ENCODE results near the gene RAB31. TPM values are rescaled to one million over a fixed set of nuclear protein-coding genes. Genes with fewer than 3 reads are reported as not detected.
"Not testable (repeated sequence)": the region's sequence is repeated elsewhere in the genome, so short reads cannot be mapped to it uniquely, and the experiment has no call there.

The RAB31 gene
- total RNA-seq, 1 donor from 2014 or later = 19.7 TPM

DNA sequence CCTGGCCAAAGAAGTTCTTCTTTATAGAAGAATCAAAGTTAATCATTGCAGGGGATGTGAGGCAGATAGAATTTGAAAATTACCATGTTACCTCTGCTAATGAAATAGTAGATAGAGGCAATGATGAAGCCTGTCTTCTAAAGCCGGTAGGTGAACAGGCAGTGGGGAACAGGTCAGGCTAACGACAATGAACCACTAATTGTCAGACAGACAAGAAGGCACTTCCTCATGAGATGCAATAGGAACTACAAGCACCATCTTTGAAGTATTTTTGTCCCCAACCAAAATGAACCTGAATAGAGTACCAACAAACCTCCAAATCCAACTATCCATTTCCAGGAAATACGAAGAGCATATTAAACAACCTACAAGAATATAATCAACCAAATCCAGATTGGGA, 41.6 kb upstream of the RAB31 start:
- TF ChIP-seq, protein P1, sequence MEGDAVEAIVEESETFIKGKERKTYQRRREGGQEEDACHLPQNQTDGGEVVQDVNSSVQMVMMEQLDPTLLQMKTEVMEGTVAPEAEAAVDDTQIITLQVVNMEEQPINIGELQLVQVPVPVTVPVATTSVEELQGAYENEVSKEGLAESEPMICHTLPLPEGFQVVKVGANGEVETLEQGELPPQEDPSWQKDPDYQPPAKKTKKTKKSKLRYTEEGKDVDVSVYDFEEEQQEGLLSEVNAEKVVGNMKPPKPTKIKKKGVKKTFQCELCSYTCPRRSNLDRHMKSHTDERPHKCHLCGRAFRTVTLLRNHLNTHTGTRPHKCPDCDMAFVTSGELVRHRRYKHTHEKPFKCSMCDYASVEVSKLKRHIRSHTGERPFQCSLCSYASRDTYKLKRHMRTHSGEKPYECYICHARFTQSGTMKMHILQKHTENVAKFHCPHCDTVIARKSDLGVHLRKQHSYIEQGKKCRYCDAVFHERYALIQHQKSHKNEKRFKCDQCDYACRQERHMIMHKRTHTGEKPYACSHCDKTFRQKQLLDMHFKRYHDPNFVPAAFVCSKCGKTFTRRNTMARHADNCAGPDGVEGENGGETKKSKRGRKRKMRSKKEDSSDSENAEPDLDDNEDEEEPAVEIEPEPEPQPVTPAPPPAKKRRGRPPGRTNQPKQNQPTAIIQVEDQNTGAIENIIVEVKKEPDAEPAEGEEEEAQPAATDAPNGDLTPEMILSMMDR (conservative IDR thresholded peaks at IDR 0.05) = no peak
- H3K4me1 Mint-ChIP-seq (ENCODE audit: unreplicated experiment) = peaks cover 9% of the 10 kb centered on the region
- DNase-seq (ENCODE audit: extremely low spot score, unreplicated experiment) = no peak
- no peak overlapping the region for H3K27ac Mint-ChIP-seq
- no peak overlapping the region for H3K4me3 Mint-ChIP-seq
- no peaks in the 10 kb centered on the region for H3K9me3 Mint-ChIP-seq
- no peaks in the 10 kb centered on the region for H3K27me3 Mint-ChIP-seq
- no peaks in the 10 kb centered on the region for H3K36me3 Mint-ChIP-seq

DNA sequence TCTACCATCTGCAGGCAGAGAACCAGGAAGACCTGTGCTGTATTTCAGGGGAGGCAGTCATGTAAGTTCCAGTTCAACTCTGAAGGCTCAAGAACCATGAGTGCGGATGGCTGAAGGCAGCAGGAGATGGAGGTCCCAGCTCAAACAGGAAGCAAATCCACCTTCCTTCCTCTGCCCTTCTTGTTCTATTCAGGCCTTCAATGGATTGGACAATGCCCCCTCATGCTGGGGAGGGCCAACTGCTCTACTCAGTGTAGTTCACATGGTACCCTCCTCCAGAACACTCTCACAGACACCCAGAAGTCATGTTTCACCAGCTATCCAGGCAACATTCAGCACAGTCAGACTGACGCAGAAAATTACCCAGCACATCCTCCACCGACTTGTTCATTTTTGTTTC, 39.1 kb upstream of the RAB31 start:
- H3K36me3 Mint-ChIP-seq = no peaks in the 10 kb centered on the region
- H3K9me3 Mint-ChIP-seq = peaks cover 4% of the 10 kb centered on the region
- no peak overlapping the region for H3K27ac Mint-ChIP-seq
- DNase-seq (ENCODE audit: extremely low spot score, unreplicated experiment) = no peak
- H3K27me3 Mint-ChIP-seq = no peaks in the 10 kb centered on the region
- no peak overlapping the region for H3K4me3 Mint-ChIP-seq
- TF ChIP-seq, protein P1 (conservative IDR thresholded peaks at IDR 0.05) = no peak
- H3K4me1 Mint-ChIP-seq (ENCODE audit: unreplicated experiment) = peaks cover 15% of the 10 kb centered on the region

DNA sequence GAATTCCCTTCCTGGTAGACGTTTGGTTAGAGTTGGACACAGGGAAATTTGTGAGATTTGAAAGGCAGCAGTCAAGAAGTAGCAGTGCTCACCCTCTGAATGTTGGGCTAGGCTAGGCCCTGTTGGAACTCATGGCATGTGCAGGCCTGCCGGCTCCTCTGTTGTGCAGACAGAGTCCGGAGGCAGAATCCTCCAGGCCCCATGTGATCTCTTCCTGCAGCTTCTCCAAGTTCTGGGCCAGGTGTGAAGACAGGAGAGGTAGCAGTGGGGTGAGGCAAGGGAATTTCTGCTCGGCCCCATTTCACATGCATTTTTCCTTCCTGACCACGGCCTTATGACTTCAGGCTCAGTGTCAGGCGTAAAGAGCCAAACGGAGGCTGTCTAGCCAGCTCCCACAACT, 36.9 kb upstream of the RAB31 start:
- Mint-ChIP-seq H3K27ac (no peak overlapping the region), H3K4me1 (ENCODE audit: unreplicated experiment) (peaks cover 7% of the 10 kb centered on the region), H3K4me3 (no peak overlapping the region), H3K36me3 (no peaks in the 10 kb centered on the region), H3K27me3 (no peaks in the 10 kb centered on the region), H3K9me3 (peaks cover 4% of the 10 kb centered on the region)
- no peak for DNase-seq (ENCODE audit: extremely low spot score, unreplicated experiment)
- TF ChIP-seq, protein P1 (conservative IDR thresholded peaks at IDR 0.05) = no peak

DNA sequence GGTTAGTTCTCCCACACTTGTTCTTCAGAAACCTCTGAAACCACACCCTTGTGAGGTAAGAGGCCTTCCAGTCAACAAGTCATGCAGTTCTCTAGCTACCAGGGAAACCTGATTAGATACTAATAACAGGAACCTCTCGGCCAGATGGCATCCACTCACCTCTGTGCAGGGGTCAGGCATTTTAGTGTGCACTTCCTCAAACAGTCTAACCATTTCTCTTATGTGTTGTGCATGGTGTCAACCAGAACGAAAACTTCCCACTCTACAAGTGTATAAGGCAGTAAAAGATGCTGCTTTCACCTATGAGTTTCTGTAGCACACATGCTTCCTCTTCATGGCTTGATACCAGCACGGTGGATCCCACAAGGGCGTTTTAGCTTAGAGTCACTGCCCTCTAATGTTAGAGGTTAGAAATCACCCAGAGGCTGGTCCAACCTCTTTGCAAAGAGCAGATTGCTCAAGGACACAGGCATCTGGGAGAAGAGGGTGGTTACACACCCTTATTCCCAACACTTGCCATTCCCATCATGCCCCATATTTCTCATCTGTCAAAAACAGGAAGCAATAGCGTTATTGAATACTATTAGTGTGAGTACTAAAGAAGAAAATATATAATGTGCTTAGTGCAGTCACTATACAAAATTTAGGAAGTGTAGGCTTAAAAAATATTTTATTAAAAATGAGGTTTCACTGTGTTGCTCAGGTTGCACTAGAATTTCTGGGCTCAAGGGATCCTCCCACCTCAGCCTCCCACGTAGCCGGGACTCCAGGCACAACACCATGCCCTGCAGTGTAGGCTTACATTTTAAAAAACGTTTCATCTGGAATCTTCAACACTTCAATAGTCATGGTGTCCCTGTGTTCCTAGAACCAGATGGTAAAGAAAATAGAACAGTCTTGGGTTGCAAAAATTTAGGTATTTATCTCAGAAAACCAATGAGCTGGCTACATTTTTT, 34.5 kb upstream of the RAB31 start:
- Mint-ChIP-seq H3K27ac (peak overlapping the region; percentile 97), H3K9me3 (peaks cover 4% of the 10 kb centered on the region), H3K4me3 (peak overlapping the region; percentile 34), H3K36me3 (no peaks in the 10 kb centered on the region), H3K4me1 (ENCODE audit: unreplicated experiment) (peaks cover 7% of the 10 kb centered on the region), H3K27me3 (no peaks in the 10 kb centered on the region)
- TF ChIP-seq, protein P1 (conservative IDR thresholded peaks at IDR 0.05) = no peak
- no peak for DNase-seq (ENCODE audit: extremely low spot score, unreplicated experiment)

DNA sequence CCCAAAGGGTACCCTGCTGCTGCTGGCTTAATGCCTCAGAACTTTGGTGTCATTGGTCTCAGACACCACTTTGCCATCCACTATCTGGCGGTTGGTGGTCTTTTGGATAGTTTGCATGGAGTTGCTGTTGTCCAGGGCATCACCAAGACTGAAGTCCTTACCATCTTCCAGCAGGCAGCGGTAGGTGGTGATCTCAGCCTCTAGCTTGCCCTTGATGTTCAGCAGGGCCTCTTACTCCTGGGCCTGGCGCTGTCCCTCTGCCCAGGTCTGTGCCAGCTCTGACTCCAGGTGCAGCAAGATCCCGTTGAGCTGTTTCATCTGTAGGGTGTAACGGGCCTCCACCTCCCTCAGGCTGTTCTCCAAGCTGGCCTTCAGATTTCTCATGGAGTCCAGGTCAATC, 29.9 kb upstream of the RAB31 start:
- DNase-seq (ENCODE audit: extremely low spot score, unreplicated experiment); H3K27me3 Mint-ChIP-seq; H3K9me3 Mint-ChIP-seq; H3K27ac Mint-ChIP-seq; H3K4me3 Mint-ChIP-seq; H3K36me3 Mint-ChIP-seq; H3K4me1 Mint-ChIP-seq (ENCODE audit: unreplicated experiment): not testable (repeated sequence)

DNA sequence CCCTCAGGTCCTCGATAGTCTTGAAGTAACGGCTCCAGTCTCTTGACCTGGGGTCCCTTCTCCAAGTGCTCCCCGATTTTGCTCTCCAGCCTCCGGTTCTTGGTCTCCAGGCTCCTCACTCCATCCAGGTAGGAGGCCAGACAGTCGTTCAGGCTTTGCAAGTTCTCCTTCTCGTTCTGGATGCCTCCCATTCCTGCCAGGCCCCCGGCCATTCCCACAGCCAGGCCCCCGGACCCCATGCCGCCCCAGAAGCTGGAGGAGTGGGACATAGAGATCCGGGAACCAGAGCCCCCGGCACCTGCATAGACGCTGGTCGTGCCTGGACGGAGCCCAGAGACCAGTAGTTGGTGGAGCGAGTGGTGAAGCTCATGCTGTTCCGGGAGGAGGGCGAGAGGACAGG, 29.0 kb upstream of the RAB31 start:
- H3K36me3 Mint-ChIP-seq = no peaks in the 10 kb centered on the region
- no peak overlapping the region for H3K4me3 Mint-ChIP-seq
- no peaks in the 10 kb centered on the region for H3K9me3 Mint-ChIP-seq
- no peak for DNase-seq (ENCODE audit: extremely low spot score, unreplicated experiment)
- no peaks in the 10 kb centered on the region for H3K27me3 Mint-ChIP-seq
- no peaks in the 10 kb centered on the region for H3K4me1 Mint-ChIP-seq (ENCODE audit: unreplicated experiment)
- TF ChIP-seq, protein P1 (conservative IDR thresholded peaks at IDR 0.05) = no peak
- no peak overlapping the region for H3K27ac Mint-ChIP-seq

All from type B pancreatic cell (in vitro differentiated cells).